Pancreas (tissue), 10 donors: Measurements from ENCODE around the gene MAML3. TPM values are rescaled to one million over a fixed set of nuclear protein-coding genes. Genes with fewer than 3 reads are reported as not detected.

Experiments used
- ATAC-seq, 4 donors: fragments of 200-7000 bp; cut with Tn5 transposase; one replicate each; pipeline versions ENCODE4 v1.8.0 to v1.9.1; 2020; ENCODE audit warnings: mild to moderate bottlenecking in 4 of 4, moderate library complexity in 4 of 4
- DNase-seq, 6 donors: peaks; one replicate each; pipeline ENCODE4 v3.0.0-alpha.2; 2020
- FAIRE-seq: peaks from 2 replicates; lab custom pipeline; 2012; peaks lifted over from hg19 to GRCh38; lab: Jason Lieb, UNC
- H3K27ac ChIP-seq, 4 donors: fragments of 200-600 bp; sonication (generic); 1 replicate in 3 of 4; 2 replicates in 1 of 4; pipeline versions ENCODE4 v1.5.0 to v1.8.0; 2020
- H3K27me3 ChIP-seq, 4 donors: fragments of 200-600 bp; one replicate each; pipeline ENCODE4 v1.8.0; 2021
- H3K36me3 ChIP-seq, 3 donors: fragments of 200-600 bp; sonication (generic) in 1 of 3; one replicate each; pipeline versions ENCODE4 v1.5.0 to v1.8.0; 2020 to 2021
- H3K4me1 ChIP-seq, 3 donors: fragments of 200-600 bp; one replicate each; pipeline ENCODE4 v1.8.0; 2021
- H3K4me3 ChIP-seq, 4 donors: fragments of 200-600 bp; sonication (generic) in 2 of 4; one replicate each; pipeline versions ENCODE4 v1.5.0 to v1.8.0; 2020 to 2021
- H3K9me3 ChIP-seq, 4 donors: fragments of 200-600 bp; one replicate each; pipeline ENCODE4 v1.8.0; 2021
- WGBS, 2 donors: extraction: QIAGEN DNeasy Blood & Tissue Kit; methylation state at CpG; one replicate each; pipeline ENCODE4 v1.1.7; 2013; 5-methylcytosine and 5-hydroxymethylcytosine counted together
- intact Hi-C, 3 donors: fragments of 100-400 bp; cut with DNase I; formaldehyde crosslinking; loops; one replicate each; pipeline versions ENCODE4 v1.11.1 to v1.14.2; 2022
- polyA plus RNA-seq, 2 donors: library from polyadenylated mRNA; stranded (reverse); fragments of 200-250 nt; gene quantifications; one replicate each; pipeline ENCODE4 v1.2.3, GENCODE V29; 2013
- total RNA-seq, 6 donors: library from RNA; stranded (reverse); fragmentation: NEBNext Ultra II Directional in 4 of 6; extraction: Animal tissue kit (Norgen Biotek cat#: 25700) in 4 of 6; gene quantifications; one replicate each; pipeline versions ENCODE4 v1.2.1 to v1.2.4, GENCODE V29; 2021 to 2023
- TF ChIP-seq, protein P1 (sequence below), 4 donors: fragments of 200-600 bp; sonication (generic) in 3 of 4; IDR thresholded peaks; one replicate each; pipeline versions ENCODE4 v1.5.0 to v1.8.0; 2021; ENCODE audit warnings: antibody characterized with exemption in 4 of 4
- donor health status: healthy with polysubstance abuse.
- donor health status: DM: no; HTN: no; CAD: no; lungs with moderate emphysema.
- donor health status: DM: no; HTN: no; CAD: no.
- donor health status: control.
- donor health status: control.
- donor health status: Bipolar disorder and iron deficiency.
- donor health status: DM: yes; HTN: yes; CAD: no.
- donor health status: DM: no; HTN: no; CAD: no.
- donor health status: DM: no; HTN: no; CAD: no.
- donor health status: DM: yes; HTN: yes; CAD: no.

MAML3 gene
- total and polyA plus RNA-seq, 8 donors = 3.8 to 8.9 (median 5.9) TPM

- FAIRE-seq = no peak
- H3K4me1 ChIP-seq = peaks cover 0 to 17% (median 3%) of the 10 kb centered on the region in 3 donors
- intact Hi-C loops = no loop called here
- TF ChIP-seq, protein P1, sequence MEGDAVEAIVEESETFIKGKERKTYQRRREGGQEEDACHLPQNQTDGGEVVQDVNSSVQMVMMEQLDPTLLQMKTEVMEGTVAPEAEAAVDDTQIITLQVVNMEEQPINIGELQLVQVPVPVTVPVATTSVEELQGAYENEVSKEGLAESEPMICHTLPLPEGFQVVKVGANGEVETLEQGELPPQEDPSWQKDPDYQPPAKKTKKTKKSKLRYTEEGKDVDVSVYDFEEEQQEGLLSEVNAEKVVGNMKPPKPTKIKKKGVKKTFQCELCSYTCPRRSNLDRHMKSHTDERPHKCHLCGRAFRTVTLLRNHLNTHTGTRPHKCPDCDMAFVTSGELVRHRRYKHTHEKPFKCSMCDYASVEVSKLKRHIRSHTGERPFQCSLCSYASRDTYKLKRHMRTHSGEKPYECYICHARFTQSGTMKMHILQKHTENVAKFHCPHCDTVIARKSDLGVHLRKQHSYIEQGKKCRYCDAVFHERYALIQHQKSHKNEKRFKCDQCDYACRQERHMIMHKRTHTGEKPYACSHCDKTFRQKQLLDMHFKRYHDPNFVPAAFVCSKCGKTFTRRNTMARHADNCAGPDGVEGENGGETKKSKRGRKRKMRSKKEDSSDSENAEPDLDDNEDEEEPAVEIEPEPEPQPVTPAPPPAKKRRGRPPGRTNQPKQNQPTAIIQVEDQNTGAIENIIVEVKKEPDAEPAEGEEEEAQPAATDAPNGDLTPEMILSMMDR (IDR thresholded peaks at IDR 0.05) = no peak
- no peaks in the 10 kb centered on the region for H3K9me3 ChIP-seq
- WGBS, 2 donors = 76 to 82% methylated on average over 4 of the region's 4 CpGs
- DNase-seq = no peak
- ATAC-seq = no peak
- no peaks in the 10 kb centered on the region for H3K27me3 ChIP-seq
- H3K36me3 ChIP-seq = no peaks in the 10 kb centered on the region
- H3K4me3 ChIP-seq = no peak overlapping the region
- H3K27ac ChIP-seq = no peak overlapping the region
Measured at GRCh38 chr4:139800082-139800481, 353.9 kb downstream of the MAML3 start.

DNA sequence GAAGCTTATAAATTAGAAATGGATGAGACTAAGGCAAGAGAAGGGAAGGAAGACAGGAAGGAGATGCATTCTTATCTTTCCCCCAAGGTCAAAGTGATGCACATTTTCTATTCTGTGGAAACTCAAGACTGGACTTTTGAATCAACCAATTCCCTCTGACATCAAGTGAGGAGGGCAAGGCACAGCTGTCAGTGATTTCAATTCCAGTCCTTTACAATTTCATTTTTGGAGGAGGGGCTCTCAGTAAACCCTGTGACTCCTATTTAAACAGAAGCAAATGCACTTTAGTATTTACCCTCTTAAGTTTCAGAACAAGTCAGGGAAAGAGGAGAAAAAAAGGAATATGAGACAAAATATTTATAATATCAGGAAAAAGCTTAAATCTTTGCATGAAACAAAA is 354.4 kb downstream of the MAML3 start:
- TF ChIP-seq, protein P1 (IDR thresholded peaks at IDR 0.05) = no peak
- FAIRE-seq (no peak), ATAC-seq (peak in 1 of 4 donors; percentile 36), DNase-seq (no peak)
- no peak overlapping the region for H3K4me3 ChIP-seq
- no peaks in the 10 kb centered on the region for H3K36me3 ChIP-seq
- no peaks in the 10 kb centered on the region for H3K9me3 ChIP-seq
- intact Hi-C loops = no loop called here
- H3K4me1 ChIP-seq = peaks cover 0 to 17% (median 3%) of the 10 kb centered on the region in 3 donors
- H3K27me3 ChIP-seq = no peaks in the 10 kb centered on the region
- peak overlapping the region in 1 of 4 donors; percentile 1 for H3K27ac ChIP-seq

DNA sequence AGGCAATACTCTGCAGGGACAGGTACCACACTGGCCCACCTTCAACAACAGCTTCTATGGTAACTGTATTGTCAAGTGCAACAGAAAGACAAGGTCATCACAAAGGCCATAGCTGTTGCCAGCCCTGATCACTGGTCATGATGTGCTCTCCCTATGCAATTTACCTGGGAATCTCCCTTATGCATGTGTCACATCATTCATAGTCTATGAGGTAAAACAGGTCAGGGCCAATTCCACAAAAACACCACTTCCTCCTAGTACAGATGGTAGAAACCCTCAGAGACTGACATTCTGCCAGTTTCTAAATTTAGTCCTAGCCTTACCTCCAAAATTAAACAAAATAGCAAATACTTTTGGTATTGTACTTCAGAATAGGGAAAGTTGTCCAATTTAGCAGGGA is 355.5 kb downstream of the MAML3 start:
- FAIRE-seq (no peak), ATAC-seq (peak in 3 of 4 donors; percentile 79 to 90 (median 79)), DNase-seq (no peak)
- H3K4me1 ChIP-seq = peaks cover 0 to 17% (median 3%) of the 10 kb centered on the region in 3 donors
- no peaks in the 10 kb centered on the region for H3K9me3 ChIP-seq
- H3K27me3 ChIP-seq = no peaks in the 10 kb centered on the region
- peak overlapping the region in 1 of 4 donors; percentile 71 for H3K27ac ChIP-seq
- no peaks in the 10 kb centered on the region for H3K36me3 ChIP-seq
- H3K4me3 ChIP-seq = no peak overlapping the region
- intact Hi-C loops = no loop called here
- TF ChIP-seq, protein P1 (IDR thresholded peaks at IDR 0.05) = no peak

DNA sequence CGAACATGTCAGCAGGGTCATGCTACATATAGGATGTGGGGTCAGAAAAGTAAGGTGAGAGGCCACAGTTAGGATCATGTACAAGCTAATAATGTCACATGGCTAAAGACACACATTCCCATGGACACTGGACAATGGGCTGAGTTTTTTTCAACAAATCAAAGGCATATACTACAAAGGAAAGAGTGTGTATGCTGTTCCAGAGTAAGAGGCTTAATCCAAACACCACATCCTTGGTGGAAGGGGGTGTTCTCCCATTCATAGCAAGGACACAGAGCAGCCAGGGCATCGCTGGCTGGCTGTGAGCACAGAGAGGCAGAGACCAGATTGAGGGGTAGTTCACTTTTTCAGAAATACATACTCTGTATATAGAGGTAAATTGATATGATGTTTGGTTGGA is 356.7 kb downstream of the MAML3 start:
- Histone ChIP-seq H3K27me3 (no peaks in the 10 kb centered on the region), H3K4me3 (no peak overlapping the region), H3K36me3 (no peaks in the 10 kb centered on the region), H3K4me1 (peaks cover 0 to 17% (median 3%) of the 10 kb centered on the region in 3 donors), H3K27ac (no peak overlapping the region), H3K9me3 (no peaks in the 10 kb centered on the region)
- intact Hi-C loops = no loop called here
- TF ChIP-seq, protein P1 (IDR thresholded peaks at IDR 0.05) = no peak
- DNase-seq (no peak), ATAC-seq (no peak), FAIRE-seq (no peak)
- WGBS, 2 donors = 98 to 100% methylated on average over 2 of the region's 2 CpGs

DNA sequence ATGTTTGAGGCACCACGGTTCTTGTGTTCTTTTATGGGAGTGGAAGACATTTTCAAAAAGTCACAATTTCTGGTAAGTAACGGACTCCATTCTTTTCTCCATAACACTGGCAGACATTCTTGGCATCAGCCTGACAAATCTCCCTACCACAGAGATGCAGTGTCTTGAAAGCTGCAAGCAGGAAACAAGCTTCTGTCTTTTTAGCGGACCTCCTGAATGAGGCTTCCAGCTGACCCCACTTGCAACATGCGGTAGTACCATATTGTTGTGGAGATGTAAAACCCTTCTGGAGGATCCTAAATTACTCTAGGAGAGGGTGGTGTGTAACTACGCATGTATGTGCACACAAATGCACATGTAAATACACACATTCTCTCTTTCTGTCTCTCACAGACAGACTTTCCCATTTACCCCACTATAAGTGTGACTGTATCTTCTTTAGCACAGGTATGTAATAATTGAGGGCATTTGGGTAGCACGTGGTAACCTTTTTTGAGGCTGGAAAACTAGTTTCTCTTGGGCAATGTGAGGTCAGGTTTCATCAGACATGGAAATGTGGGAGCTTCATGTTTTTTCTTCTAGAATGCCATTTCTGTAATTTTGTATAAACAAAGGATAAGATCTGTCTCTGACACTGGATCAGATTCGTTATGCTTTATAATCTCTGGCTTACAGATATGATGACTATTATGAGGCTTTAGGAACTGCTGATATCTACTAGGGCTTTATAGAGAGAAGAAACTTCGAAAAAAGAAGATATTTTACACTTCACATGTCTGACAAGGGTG is 358.3 kb downstream of the MAML3 start:
- intact Hi-C loops = no loop called here
- 86 to 88% methylated on average over 8 of the region's 8 CpGs for WGBS, 2 donors
- ATAC-seq (no peak), DNase-seq (no peak), FAIRE-seq (no peak)
- Histone ChIP-seq H3K9me3 (no peaks in the 10 kb centered on the region), H3K4me3 (no peak overlapping the region), H3K4me1 (peaks cover 0 to 17% (median 3%) of the 10 kb centered on the region in 3 donors), H3K27ac (no peak overlapping the region), H3K27me3 (no peaks in the 10 kb centered on the region), H3K36me3 (no peaks in the 10 kb centered on the region)
- TF ChIP-seq, protein P1 (IDR thresholded peaks at IDR 0.05) = no peak
